ENCODE measurements around the gene MEGF8.

MEGF8 gene

DNA sequence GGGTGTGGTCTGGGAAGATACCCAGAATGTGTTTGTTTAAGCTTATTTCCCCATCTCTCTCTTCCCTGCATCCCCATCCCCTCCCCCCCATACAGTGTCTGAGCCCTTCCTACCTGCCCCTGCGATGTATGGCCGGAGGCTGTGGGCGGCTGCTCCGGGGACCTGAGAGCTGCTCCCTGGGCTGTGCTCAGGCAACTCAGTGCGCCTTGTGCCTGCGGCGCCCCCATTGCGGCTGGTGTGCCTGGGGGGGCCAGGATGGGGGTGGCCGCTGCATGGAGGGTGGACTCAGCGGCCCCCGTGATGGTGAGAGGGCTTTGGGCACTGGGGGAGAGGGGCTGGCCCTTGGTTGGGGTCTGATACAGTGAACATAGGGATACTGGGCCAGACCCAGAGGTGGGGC, 42.9 kb downstream of the MEGF8 start:
- Histone ChIP-seq H3K27ac (no peak overlapping the region), H2AFZ (no peak overlapping the region), H3K4me2 (ENCODE audit: low read length) (no peak overlapping the region), H3K4me1 (peaks cover 3% of the 10 kb centered on the region), H3K9me3 (ENCODE audit: control insufficient read depth, low read length) (no peaks in the 10 kb centered on the region), H3K27me3 (ENCODE audit: control insufficient read depth, insufficient read depth, low read length) (no peaks in the 10 kb centered on the region), H3K9ac (no peak overlapping the region), H3K79me2 (no peaks in the 10 kb centered on the region), H3K36me3 (ENCODE audit: control insufficient read depth, insufficient read depth, low read length) (no peaks in the 10 kb centered on the region), H3K4me3 (ENCODE audit: low read depth, low read length) (no peak overlapping the region)
- TF ChIP-seq, protein P1, sequence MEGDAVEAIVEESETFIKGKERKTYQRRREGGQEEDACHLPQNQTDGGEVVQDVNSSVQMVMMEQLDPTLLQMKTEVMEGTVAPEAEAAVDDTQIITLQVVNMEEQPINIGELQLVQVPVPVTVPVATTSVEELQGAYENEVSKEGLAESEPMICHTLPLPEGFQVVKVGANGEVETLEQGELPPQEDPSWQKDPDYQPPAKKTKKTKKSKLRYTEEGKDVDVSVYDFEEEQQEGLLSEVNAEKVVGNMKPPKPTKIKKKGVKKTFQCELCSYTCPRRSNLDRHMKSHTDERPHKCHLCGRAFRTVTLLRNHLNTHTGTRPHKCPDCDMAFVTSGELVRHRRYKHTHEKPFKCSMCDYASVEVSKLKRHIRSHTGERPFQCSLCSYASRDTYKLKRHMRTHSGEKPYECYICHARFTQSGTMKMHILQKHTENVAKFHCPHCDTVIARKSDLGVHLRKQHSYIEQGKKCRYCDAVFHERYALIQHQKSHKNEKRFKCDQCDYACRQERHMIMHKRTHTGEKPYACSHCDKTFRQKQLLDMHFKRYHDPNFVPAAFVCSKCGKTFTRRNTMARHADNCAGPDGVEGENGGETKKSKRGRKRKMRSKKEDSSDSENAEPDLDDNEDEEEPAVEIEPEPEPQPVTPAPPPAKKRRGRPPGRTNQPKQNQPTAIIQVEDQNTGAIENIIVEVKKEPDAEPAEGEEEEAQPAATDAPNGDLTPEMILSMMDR (IDR thresholded peaks at IDR 0.05), result no peak

DNA sequence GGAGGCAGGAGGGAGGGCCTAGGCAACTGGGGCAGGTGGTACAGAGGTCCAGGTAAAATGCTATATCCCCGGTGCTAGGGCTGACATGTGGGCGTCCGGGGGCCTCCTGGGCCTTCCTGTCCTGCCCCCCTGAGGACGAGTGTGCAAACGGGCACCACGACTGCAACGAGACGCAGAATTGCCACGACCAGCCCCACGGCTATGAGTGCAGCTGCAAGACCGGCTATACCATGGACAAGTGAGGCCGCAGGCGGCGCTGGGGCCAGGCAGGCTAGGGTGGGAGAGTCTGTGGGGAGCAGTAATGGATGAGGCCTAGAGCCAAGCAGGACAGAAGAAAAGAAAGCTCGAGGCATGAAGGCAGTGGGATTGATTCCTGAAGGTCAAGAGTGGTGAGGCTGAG, 43.3 kb downstream of the MEGF8 start:
- Histone ChIP-seq H3K4me2 (ENCODE audit: low read length) (no peak overlapping the region), H3K36me3 (ENCODE audit: control insufficient read depth, insufficient read depth, low read length) (no peaks in the 10 kb centered on the region), H3K4me3 (ENCODE audit: low read depth, low read length) (no peak overlapping the region), H3K9ac (no peak overlapping the region), H3K27ac (no peak overlapping the region), H2AFZ (no peak overlapping the region), H3K27me3 (ENCODE audit: control insufficient read depth, insufficient read depth, low read length) (no peaks in the 10 kb centered on the region), H3K9me3 (ENCODE audit: control insufficient read depth, low read length) (no peaks in the 10 kb centered on the region), H3K4me1 (peaks cover 3% of the 10 kb centered on the region), H3K79me2 (no peaks in the 10 kb centered on the region)
- TF ChIP-seq, protein P1 (IDR thresholded peaks at IDR 0.05), result no peak

DNA sequence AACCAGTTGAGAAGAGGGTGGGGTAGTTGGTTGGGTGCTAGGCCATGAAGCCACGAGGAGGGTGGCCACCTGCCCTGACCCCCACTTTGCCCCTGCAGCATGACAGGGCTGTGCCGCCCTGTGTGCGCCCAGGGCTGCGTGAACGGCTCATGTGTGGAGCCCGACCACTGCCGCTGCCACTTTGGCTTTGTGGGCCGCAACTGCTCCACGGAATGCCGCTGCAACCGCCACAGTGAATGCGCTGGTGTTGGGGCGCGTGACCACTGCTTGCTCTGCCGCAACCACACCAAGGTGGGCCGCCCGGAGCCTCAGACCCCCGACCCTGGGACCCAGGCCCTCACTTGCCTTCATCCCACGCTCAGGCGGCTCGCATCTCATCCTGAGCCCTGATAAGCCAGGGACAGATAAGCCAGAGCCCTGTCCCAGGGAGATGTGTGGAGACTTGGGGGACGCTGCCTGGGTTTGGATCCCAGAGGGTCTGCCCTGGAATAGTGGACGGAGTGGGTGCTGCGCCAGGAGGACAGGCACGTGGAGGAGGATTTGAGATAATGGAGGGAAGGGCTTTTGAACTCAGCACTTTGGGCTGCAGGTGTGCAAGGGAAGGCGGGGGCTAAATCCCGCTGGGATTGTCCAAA, 44.1 kb downstream of the MEGF8 start:
- no peak overlapping the region for H3K9ac ChIP-seq
- H3K4me3 ChIP-seq (ENCODE audit: low read depth, low read length), result no peak overlapping the region
- H3K27me3 ChIP-seq (ENCODE audit: control insufficient read depth, insufficient read depth, low read length), result no peaks in the 10 kb centered on the region
- TF ChIP-seq, protein P1 (IDR thresholded peaks at IDR 0.05), result no peak
- no peak overlapping the region for H3K27ac ChIP-seq
- no peak overlapping the region for H3K4me2 ChIP-seq (ENCODE audit: low read length)
- peaks cover 3% of the 10 kb centered on the region for H3K4me1 ChIP-seq
- H3K79me2 ChIP-seq, result no peaks in the 10 kb centered on the region
- H3K36me3 ChIP-seq (ENCODE audit: control insufficient read depth, insufficient read depth, low read length), result no peaks in the 10 kb centered on the region
- no peaks in the 10 kb centered on the region for H3K9me3 ChIP-seq (ENCODE audit: control insufficient read depth, low read length)
- H2AFZ ChIP-seq, result no peak overlapping the region

DNA sequence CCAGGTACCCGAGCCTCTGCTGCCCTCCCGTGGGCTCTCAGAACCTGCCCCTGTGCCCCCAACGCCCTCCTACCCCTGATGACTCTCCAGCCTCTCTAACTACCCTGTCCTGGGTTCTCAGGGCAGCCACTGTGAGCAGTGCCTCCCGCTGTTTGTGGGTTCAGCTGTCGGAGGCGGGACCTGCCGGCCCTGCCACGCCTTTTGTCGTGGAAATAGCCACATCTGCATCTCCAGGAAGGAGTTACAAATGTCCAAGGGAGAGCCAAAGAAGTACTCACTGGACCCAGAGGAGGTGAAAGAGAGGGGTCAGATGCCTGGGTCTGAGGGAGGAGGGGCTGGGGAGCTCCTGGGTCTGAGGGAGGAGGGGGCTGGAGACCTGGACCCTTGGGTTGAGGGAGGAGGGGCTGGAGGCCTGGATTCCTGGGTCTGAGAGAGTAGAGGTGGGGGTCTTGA, 44.7 kb downstream of the MEGF8 start:
- H3K36me3 ChIP-seq (ENCODE audit: control insufficient read depth, insufficient read depth, low read length), result no peaks in the 10 kb centered on the region
- no peaks in the 10 kb centered on the region for H3K79me2 ChIP-seq
- no peaks in the 10 kb centered on the region for H3K27me3 ChIP-seq (ENCODE audit: control insufficient read depth, insufficient read depth, low read length)
- H3K4me1 ChIP-seq, result no peaks in the 10 kb centered on the region
- no peak overlapping the region for H3K4me3 ChIP-seq (ENCODE audit: low read depth, low read length)
- no peak overlapping the region for H3K9ac ChIP-seq
- TF ChIP-seq, protein P1 (IDR thresholded peaks at IDR 0.05), result no peak
- no peak overlapping the region for H3K27ac ChIP-seq
- H3K4me2 ChIP-seq (ENCODE audit: low read length), result no peak overlapping the region
- H3K9me3 ChIP-seq (ENCODE audit: control insufficient read depth, low read length), result no peaks in the 10 kb centered on the region
- H2AFZ ChIP-seq, result no peak overlapping the region

DNA sequence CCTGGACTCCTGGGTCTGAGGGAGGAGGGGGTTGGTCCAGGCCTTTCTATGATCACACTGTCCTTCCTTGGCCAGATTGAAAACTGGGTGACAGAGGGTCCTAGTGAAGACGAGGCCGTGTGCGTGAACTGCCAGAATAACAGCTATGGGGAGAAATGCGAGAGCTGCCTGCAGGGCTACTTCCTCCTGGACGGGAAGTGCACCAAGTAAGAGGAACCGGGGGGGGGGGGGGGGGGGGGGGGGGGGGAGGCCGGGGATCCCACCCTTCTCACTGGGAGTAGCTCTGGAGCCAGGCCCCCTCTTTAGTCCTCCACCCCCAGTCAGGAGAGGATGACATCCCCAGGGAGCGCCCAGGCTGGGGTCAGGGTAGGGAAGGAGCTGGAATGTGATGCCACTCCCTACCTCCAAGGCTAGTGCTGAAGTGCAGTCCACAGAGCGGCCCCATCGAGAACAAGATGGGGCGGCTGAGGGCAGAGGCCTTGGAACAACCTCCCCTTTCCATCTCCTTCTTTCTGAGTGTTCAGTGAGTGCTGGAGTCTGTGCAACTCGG, 45.3 kb downstream of the MEGF8 start:
- Histone ChIP-seq H3K36me3 (ENCODE audit: control insufficient read depth, insufficient read depth, low read length) (no peaks in the 10 kb centered on the region), H3K27ac (no peak overlapping the region)

More for the DNA sequence above, 45.3 kb downstream of the MEGF8 start:
- Histone ChIP-seq H2AFZ (no peak overlapping the region), H3K27me3 (ENCODE audit: control insufficient read depth, insufficient read depth, low read length) (no peaks in the 10 kb centered on the region), H3K9me3 (ENCODE audit: control insufficient read depth, low read length) (no peaks in the 10 kb centered on the region), H3K79me2 (no peaks in the 10 kb centered on the region), H3K4me3 (ENCODE audit: low read depth, low read length) (no peak overlapping the region), H3K4me1 (no peaks in the 10 kb centered on the region), H3K9ac (no peak overlapping the region), H3K4me2 (ENCODE audit: low read length) (no peak overlapping the region)
- TF ChIP-seq, protein P1 (IDR thresholded peaks at IDR 0.05), result no peak
